AG09309 (cell line): ENCODE measurements around the gene TTC9B.

Source experiments
- DNase-seq: peaks from one replicate; pipeline ENCODE4 v3.0.0-alpha.2; 2010; ENCODE audit warnings: low read depth
- H3K4me3 ChIP-seq: 2 replicates; pipeline ENCODE4 v1.5.1; 2011; ENCODE audit warnings: mild to moderate bottlenecking, low read depth, low read length, moderate library complexity; ENCODE audit not compliant: control insufficient read depth
- CTCF ChIP-seq: IDR thresholded peaks from 2 replicates; pipeline ENCODE4 v1.5.1; 2011; ENCODE audit warnings: mild to moderate bottlenecking, low read depth, low read length, inconsistent platforms; ENCODE audit not compliant: insufficient read depth, control insufficient read depth; ENCODE audit errors: missing control alignments

Gene TTC9B

GRCh38 chr19:40234429-40235237 lies 16.4 kb upstream of the TTC9B start:
- DNase-seq, result no peak
- no peak for TF ChIP-seq CTCF
- no peak overlapping the region for H3K4me3 ChIP-seq

- H3K4me3 ChIP-seq, result no peak overlapping the region
- no peak for DNase-seq
- TF ChIP-seq CTCF, result no peak
Observed at GRCh38 chr19:40233811-40234389, 15.7 kb upstream of the TTC9B start.

- no peak overlapping the region for H3K4me3 ChIP-seq
- no peak for TF ChIP-seq CTCF
- no peak for DNase-seq
Observed at GRCh38 chr19:40232949-40233810, 15.0 kb upstream of the TTC9B start.

- no peak overlapping the region for H3K4me3 ChIP-seq
- no peak for TF ChIP-seq CTCF
- no peak for DNase-seq
Observed at GRCh38 chr19:40232479-40232878, 14.3 kb upstream of the TTC9B start.

- H3K4me3 ChIP-seq, result no peak overlapping the region
- no peak for DNase-seq
- no peak for TF ChIP-seq CTCF
Observed at GRCh38 chr19:40231544-40232424, 13.6 kb upstream of the TTC9B start.

- no peak for DNase-seq
- H3K4me3 ChIP-seq, result no peak overlapping the region
- no peak for TF ChIP-seq CTCF
Observed at GRCh38 chr19:40231057-40231456, 12.9 kb upstream of the TTC9B start.
